Sigmoid colon (tissue), 4 donors: ENCODE data around the gene CDC34.
A peak's percentile ranks its signal among the peaks of the same experiment; 100 is the strongest.

Source experiments
- POLR2A ChIP-seq, 2 donors: fragments of 450-650 bp; IDR thresholded peaks; one replicate each; pipeline ENCODE4 v1.6.1; 2016; ENCODE audit warnings: antibody characterized with exemption in 2 of 2, mild to moderate bottlenecking in 2 of 2, moderate library complexity in 2 of 2
- POLR2AphosphoS5 ChIP-seq, 4 donors: sonication (generic); formaldehyde crosslinking; IDR thresholded peaks; one replicate each; pipeline ENCODE4 v1.6.1; 2017; ENCODE audit warnings: antibody characterized with exemption in 4 of 4
- TF ChIP-seq, protein P1 (sequence below), 4 experiments: fragments of 450-650 bp in 3 of 4; fragments of 200-600 bp in 1 of 4; IDR thresholded peaks; one replicate each; pipeline ENCODE4 v1.5.1; 2016 to 2019; ENCODE audit warnings: antibody characterized with exemption in 4 of 4, mild to moderate bottlenecking in 3 of 4, moderate library complexity in 2 of 4

- no peak for TF ChIP-seq POLR2A (IDR thresholded peaks at IDR 0.05)
- TF ChIP-seq POLR2AphosphoS5 (IDR thresholded peaks at IDR 0.05): peak in 2 of 4 donors; percentile 15 to 37
- TF ChIP-seq, protein P1, sequence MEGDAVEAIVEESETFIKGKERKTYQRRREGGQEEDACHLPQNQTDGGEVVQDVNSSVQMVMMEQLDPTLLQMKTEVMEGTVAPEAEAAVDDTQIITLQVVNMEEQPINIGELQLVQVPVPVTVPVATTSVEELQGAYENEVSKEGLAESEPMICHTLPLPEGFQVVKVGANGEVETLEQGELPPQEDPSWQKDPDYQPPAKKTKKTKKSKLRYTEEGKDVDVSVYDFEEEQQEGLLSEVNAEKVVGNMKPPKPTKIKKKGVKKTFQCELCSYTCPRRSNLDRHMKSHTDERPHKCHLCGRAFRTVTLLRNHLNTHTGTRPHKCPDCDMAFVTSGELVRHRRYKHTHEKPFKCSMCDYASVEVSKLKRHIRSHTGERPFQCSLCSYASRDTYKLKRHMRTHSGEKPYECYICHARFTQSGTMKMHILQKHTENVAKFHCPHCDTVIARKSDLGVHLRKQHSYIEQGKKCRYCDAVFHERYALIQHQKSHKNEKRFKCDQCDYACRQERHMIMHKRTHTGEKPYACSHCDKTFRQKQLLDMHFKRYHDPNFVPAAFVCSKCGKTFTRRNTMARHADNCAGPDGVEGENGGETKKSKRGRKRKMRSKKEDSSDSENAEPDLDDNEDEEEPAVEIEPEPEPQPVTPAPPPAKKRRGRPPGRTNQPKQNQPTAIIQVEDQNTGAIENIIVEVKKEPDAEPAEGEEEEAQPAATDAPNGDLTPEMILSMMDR (IDR thresholded peaks at IDR 0.05): no peak
These were observed 27.3 kb downstream of the CDC34 start for GRCh38 chr19:558770-559439.
